GM21423 (cell line): ENCODE results near the gene KATNAL1.

Source experiments
- ATAC-seq: cut with Tn5 transposase; IDR thresholded peaks from one replicate; pipeline ENCODE4 v1.9.1; 2021; ENCODE audit warnings: mild to moderate bottlenecking, moderate library complexity; ENCODE audit not compliant: unreplicated experiment

Gene KATNAL1

GRCh38 chr13:30333616-30334015 lies 26.3 kb upstream of the KATNAL1 start:
- ATAC-seq: no peak

- no peak for ATAC-seq
These were observed 25.2 kb upstream of the KATNAL1 start for GRCh38 chr13:30332456-30333143.

DNA sequence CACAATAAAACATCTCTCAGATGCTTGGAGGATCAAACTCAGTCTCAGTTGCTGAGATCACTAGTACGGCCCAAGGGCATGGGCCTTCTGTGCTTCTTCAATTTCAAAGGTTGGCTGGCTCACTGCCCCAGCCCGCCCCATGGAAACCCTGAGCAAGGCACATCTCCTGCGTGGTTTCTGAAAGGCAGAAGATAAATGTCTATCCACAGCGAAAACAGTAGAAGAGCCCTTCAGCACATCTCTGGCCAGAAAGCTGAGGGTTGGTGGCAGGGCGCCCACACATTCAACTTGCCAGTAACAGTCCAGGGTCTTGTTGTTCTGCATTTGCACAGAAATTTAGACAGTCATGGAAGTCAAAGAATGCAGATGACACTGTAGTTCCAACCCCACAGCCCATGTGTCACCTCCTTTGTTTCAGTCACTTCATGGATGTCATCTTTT lies 24.0 kb upstream of the KATNAL1 start:
- ATAC-seq: no peak

DNA sequence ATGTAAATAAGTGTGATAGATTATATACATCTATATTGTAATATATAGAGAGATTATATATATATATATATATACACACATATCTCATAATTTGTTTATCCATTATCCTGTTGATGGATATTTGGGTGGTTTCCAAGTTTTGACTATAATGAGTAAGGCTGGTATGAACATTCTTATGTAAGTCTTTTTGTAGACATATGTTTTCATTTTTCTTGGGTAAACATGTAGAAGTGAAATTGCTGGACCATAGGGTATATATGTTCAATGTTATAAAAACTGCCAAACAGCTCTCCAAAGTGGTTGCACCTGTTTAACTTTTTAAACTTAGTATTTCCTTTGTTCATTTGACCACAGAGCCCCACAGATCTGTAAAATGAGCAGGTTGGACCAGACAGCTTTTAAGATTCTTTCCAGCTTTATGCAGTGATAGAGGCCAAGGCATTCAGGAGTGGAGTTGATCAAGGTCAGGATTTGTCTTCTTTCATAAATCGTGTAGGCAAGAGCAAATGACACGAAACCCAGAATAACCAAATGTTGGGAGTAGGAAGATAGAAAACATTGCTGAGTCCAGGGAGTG lies 21.7 kb upstream of the KATNAL1 start:
- ATAC-seq: no peak

DNA sequence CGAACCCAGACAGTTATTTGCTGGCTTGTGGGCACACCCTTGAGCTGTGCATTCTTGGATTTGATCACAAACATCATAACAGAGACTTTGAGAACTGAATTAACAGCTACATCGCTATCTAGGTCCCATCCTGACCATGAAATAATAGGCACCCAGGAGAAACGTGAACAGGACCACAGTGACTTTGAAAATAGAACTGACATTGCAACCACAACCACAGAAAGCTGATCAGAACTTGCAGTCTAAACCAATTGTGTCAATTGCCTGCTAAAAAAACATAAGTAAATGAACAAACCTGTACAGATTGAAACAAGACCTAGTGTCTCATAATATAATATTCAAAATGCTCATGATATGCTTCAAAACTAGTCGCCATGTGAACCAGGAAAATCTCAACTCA lies 18.3 kb upstream of the KATNAL1 start:
- no peak for ATAC-seq

DNA sequence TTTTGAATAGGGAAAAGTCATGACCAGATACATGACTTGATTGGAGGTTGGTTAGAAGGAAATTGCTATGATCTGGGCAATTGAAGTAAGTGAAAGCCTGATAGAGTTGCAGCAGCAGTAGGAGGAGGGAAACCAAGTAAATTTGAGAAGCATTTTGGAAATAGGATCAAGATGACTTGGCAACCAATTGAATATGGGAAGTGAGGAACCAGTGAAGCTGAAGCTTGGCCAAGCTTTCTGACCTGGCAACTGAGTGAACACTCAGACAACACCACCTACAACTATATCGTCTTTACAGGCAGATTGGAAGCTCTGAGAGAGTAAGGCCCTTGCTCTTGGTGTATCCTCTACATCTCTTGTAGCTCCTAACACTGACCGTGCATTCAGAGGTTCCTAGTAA lies 16.2 kb upstream of the KATNAL1 start:
- no peak for ATAC-seq

GRCh38 chr13:30322428-30322827 lies 15.1 kb upstream of the KATNAL1 start:
- ATAC-seq: no peak

- ATAC-seq: no peak
These were observed 13.9 kb upstream of the KATNAL1 start for GRCh38 chr13:30321256-30321655.

DNA sequence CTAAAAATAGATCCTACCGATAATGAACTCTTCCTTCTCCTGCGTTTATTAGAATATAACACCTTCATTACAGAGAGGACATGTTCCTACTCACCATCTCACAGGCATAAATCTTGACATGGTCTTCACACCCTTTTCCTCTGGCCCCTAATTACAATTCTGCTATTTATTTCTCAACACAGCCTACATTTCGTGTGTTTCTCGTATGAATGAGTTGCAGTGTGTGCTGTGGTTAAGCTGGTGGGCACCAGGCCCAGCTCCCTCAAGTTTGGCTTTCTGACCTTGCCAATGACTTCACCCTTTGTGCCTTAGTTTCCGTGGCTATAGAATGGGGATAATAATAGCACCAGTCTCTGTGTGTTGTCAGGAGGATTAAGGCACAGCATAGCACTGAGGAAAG lies 12.3 kb upstream of the KATNAL1 start:
- ATAC-seq: no peak

GRCh38 chr13:30319130-30319529 lies 11.8 kb upstream of the KATNAL1 start:
- no peak for ATAC-seq

DNA sequence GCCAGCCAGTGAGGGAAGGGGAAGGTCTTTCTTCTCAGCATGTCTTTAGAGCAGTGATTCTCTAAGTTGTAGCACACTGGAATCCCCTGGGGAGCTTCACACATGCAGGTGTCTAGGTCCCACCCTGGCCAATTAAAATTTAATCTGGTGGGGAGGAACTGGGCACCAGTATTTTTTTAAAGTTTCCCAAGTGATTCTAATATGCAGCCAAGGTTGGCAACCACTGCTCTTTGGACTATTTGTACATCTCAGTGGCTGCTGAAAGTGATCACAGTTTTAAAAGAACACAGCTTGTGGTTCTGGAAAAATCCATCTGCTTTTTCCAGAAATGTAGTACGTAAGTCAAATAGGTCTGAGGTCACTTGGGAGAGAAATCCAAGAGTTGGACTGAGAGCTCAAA lies 10.7 kb upstream of the KATNAL1 start:
- ATAC-seq: no peak

DNA sequence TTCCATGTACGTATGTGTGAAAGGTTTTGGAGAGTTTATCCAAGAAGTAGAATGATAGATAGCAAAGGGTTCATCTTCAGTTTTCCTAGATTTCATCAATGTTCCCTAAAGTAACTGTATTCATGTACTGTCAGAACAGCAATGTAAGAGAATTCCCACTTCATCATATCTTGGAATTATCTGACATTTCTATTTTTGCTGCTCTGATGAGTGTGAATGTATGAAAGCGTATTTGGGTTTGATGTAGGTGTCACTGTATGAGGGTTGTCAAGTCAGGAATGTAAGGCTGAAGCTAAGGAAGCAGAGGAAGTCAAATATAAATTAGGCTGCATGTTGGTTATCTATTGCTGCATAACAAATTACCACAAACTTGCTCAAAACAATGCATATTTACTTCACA lies 7.2 kb upstream of the KATNAL1 start:
- no peak for ATAC-seq

GRCh38 chr13:30314069-30314468 lies 6.7 kb upstream of the KATNAL1 start:
- ATAC-seq: no peak

- ATAC-seq: no peak
These were observed 6.0 kb upstream of the KATNAL1 start for GRCh38 chr13:30313311-30313710.

DNA sequence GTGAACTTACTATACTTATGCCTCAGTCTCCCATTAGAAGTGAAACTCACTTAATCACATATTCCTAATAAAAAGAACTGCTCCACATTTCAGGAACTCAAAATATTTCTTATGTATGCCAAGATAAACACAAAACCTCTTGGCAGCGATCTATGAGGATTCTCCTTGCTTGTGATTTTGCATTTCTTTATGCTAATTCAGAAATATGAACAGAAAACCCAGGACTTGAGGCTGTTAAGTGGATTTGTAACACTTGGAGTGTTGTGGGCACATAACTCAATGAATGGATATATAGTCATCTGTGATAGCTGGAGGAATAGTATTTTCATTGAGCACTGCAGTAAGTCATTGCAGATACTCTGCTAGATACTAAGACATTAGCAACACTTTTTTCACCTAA lies 5.6 kb upstream of the KATNAL1 start:
- ATAC-seq: no peak

- ATAC-seq: no peak
These were observed 1.2 kb upstream of the KATNAL1 start for GRCh38 chr13:30308548-30308947.

DNA sequence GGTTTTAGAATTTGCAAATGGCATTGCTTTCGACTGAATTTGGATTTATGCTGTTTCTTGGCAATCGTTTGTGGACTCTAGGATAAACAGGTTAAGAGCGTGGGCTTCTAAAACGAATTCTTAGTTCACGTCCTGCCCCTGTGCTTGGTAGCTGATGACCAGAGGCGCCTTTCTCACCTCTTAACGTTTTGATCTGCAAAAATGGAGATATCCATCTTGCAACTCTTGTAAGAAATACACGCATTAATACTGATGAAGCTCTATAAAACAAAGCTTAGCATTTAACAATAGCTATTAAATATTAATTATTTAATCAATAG lies 580 bp upstream of the KATNAL1 start:
- no peak for ATAC-seq

- ATAC-seq: peak; percentile 85
These were observed 573 bp downstream of the KATNAL1 start for GRCh38 chr13:30306762-30307193.

GRCh38 chr13:30305456-30305970 lies 1.8 kb downstream of the KATNAL1 start:
- ATAC-seq: no peak

GRCh38 chr13:30303269-30303668 lies 4.1 kb downstream of the KATNAL1 start:
- ATAC-seq: no peak

DNA sequence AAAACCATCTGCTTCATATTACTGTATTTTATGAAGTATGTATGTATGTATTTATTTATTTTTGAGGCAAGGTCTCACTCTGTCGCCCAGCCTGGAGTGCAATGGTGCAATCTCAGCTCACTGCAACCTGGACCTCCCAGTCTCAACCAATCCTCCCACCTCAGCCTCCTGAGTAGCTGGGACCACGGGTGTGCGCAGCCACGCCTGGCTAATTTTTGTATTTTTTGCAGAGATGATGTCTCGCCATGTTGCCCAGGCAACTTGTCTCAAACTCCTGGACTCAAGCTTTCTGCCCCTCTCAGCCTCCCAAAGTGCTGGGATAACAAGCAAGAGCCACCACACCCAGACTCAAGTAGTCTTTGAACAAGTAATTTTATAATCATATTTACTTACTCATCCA lies 5.5 kb downstream of the KATNAL1 start:
- ATAC-seq: no peak

- no peak for ATAC-seq
These were observed 6.8 kb downstream of the KATNAL1 start for GRCh38 chr13:30300596-30300995.

DNA sequence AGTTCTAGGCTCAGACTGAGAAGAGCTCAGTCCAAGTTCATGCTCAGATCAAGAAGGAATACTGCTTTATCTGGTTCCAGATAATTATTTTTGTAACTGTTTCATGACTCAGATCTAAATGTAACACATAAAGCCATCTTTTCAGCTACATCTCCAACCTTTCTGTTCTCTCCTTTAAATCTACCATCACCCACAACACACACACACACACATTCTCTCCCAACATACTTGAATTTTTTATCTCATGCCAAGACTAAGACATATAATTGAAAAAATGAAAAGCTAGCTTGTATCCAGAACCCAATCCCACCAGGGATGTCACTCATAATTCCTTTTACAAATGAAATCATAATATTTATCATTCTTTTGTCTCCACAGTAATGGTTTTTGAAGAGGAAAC lies 7.6 kb downstream of the KATNAL1 start:
- ATAC-seq: no peak
